ENCODE measurements around the gene WDFY4. TPM values are rescaled to one million over a fixed set of nuclear protein-coding genes. Genes with fewer than 3 reads are reported as not detected.

Gene WDFY4
- total RNA-seq, 4 donors from 2014 or later: 1.6 to 5.1 (median 3.0) TPM

GRCh38 chr10:48939790-48940325 is 255.2 kb downstream of the WDFY4 start, which contains the start of gene LRRC18:
LRRC18 (minus strand) TSS chr10:48939840; CDS start chr10:48914155, 25,685 bp downstream.
- 100% methylated on average over 1 to 2 of the region's 2 CpGs for WGBS, 2 donors (ENCODE audit: low coverage in 1 of 2)
- TF ChIP-seq EP300 (IDR thresholded peaks at IDR 0.05): no peak
- TF ChIP-seq POLR2AphosphoS5 (IDR thresholded peaks at IDR 0.05): no peak
- no peaks in the 10 kb centered on the region for H3K9me3 ChIP-seq
- no peak within 1 kb of the TSS for H3K4me3 ChIP-seq
- no peak for ATAC-seq
- H3K27me3 ChIP-seq: no peaks in the 10 kb centered on the region
- H3K27ac ChIP-seq: no peak within 1 kb of the TSS
- no peaks in the 10 kb centered on the region for H3K36me3 ChIP-seq
- H3K4me1 ChIP-seq: no peaks in the 10 kb centered on the region

- WGBS, 2 donors (ENCODE audit: low coverage in 1 of 2): 87 to 90% methylated on average over 4 to 5 of the region's 5 CpGs
- H3K4me3 ChIP-seq: no peak overlapping the region
- TF ChIP-seq POLR2AphosphoS5 (IDR thresholded peaks at IDR 0.05): no peak
- TF ChIP-seq CTCF (IDR thresholded peaks at IDR 0.05): no peak
- no peak for TF ChIP-seq EP300 (IDR thresholded peaks at IDR 0.05)
- TF ChIP-seq POLR2A (IDR thresholded peaks at IDR 0.05): no peak
- no peak for ATAC-seq
- no peaks in the 10 kb centered on the region for H3K27me3 ChIP-seq
- no peaks in the 10 kb centered on the region for H3K4me1 ChIP-seq
- no peaks in the 10 kb centered on the region for H3K9me3 ChIP-seq
- H3K36me3 ChIP-seq: no peaks in the 10 kb centered on the region
- H3K27ac ChIP-seq: no peak overlapping the region
Measured at GRCh38 chr10:48940372-48940771, 255.7 kb downstream of the WDFY4 start.

GRCh38 chr10:48940958-48941357 is 256.3 kb downstream of the WDFY4 start:
- TF ChIP-seq EP300 (IDR thresholded peaks at IDR 0.05) (no peak), POLR2AphosphoS5 (IDR thresholded peaks at IDR 0.05) (no peak), CTCF (IDR thresholded peaks at IDR 0.05) (no peak), POLR2A (IDR thresholded peaks at IDR 0.05) (no peak)
- no peak for ATAC-seq
- Histone ChIP-seq H3K4me1 (no peaks in the 10 kb centered on the region), H3K9me3 (no peaks in the 10 kb centered on the region), H3K36me3 (no peaks in the 10 kb centered on the region), H3K27ac (no peak overlapping the region), H3K4me3 (no peak overlapping the region), H3K27me3 (no peaks in the 10 kb centered on the region)
- 51 to 72% methylated on average over 7 of the region's 7 CpGs for WGBS, 2 donors (ENCODE audit: low coverage in 1 of 2)

- H3K9me3 ChIP-seq: no peaks in the 10 kb centered on the region
- no peak for TF ChIP-seq EP300 (IDR thresholded peaks at IDR 0.05)
- no peak for TF ChIP-seq POLR2A (IDR thresholded peaks at IDR 0.05)
- no peak for TF ChIP-seq CTCF (IDR thresholded peaks at IDR 0.05)
- TF ChIP-seq POLR2AphosphoS5 (IDR thresholded peaks at IDR 0.05): no peak
- H3K36me3 ChIP-seq: no peaks in the 10 kb centered on the region
- no peak overlapping the region for H3K4me3 ChIP-seq
- ATAC-seq: no peak
- no peaks in the 10 kb centered on the region for H3K27me3 ChIP-seq
- 80 to 100% methylated on average over 1 to 8 of the region's 10 CpGs for WGBS, 2 donors (ENCODE audit: low coverage in 1 of 2)
- no peak overlapping the region for H3K27ac ChIP-seq
- no peaks in the 10 kb centered on the region for H3K4me1 ChIP-seq
Measured at GRCh38 chr10:48941427-48942075, 256.9 kb downstream of the WDFY4 start.

- 80 to 89% methylated on average over 7 to 9 of the region's 10 CpGs for WGBS, 2 donors (ENCODE audit: low coverage in 1 of 2)
- no peak for ATAC-seq
- H3K4me1 ChIP-seq: no peaks in the 10 kb centered on the region
- no peak overlapping the region for H3K4me3 ChIP-seq
- no peak overlapping the region for H3K27ac ChIP-seq
- no peaks in the 10 kb centered on the region for H3K9me3 ChIP-seq
- H3K27me3 ChIP-seq: no peaks in the 10 kb centered on the region
- TF ChIP-seq POLR2AphosphoS5 (IDR thresholded peaks at IDR 0.05) (no peak), CTCF (IDR thresholded peaks at IDR 0.05) (no peak), POLR2A (IDR thresholded peaks at IDR 0.05) (no peak), EP300 (IDR thresholded peaks at IDR 0.05) (no peak)
- no peaks in the 10 kb centered on the region for H3K36me3 ChIP-seq
Measured at GRCh38 chr10:48943096-48943495, 258.4 kb downstream of the WDFY4 start.

Data from gastroesophageal sphincter (tissue), 4 donors.